ENCODE results near the gene CGB3.

Gene CGB3

DNA sequence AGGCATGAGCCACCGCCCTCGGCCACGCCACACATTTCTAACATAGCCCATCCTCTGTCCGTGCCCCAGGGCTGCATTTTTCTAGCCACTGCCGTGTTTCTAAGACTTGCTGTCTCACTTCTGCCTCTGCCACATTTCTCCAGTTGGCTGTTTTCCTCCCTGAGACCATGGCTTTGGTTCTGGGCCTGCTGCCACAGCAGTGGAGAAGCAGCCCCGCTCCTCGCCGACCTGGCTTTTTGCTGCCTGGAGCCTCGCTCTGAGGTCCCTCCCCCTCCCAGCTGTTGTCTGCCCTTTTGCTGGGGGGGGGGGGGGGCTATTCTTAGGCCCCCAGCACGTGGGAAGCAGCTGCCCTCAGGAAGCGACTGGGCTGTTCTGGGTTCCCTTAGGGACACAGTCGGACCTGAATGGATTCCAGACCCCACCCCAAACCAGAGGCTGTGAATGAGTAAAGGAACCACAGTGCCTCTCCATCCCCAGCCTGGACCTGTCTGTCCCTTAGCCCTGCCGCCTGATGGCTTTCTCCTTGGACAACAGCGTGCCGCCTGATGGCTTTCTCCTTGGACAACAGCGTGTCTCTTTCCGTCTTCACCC is 34.3 kb downstream of the CGB3 start:
- in situ Hi-C loops (cut with MboI; ENCODE audit: low sequenced_read_pairs) = no loop called here

DNA sequence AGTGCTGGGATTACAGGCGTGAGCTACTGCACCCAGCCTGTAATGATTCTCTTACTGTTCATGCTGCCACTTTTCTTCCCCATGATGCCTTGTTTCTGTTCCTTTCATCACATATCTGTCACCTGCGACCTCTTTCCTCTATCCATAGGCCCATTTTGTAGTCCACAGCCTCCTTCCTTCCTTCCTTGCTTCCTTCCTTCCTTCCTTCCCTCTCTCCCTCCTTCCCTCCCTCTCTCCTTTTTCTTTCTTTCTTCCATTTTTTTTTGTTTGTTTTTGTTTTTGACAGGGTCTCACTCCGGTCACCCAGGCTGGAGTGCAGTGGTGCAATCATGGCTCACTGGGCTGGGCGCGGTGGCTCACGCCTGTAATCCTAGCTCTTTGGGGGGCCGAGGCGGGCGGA is 35.3 kb downstream of the CGB3 start:
- in situ Hi-C loops (cut with MboI; ENCODE audit: low sequenced_read_pairs) = no loop called here

DNA sequence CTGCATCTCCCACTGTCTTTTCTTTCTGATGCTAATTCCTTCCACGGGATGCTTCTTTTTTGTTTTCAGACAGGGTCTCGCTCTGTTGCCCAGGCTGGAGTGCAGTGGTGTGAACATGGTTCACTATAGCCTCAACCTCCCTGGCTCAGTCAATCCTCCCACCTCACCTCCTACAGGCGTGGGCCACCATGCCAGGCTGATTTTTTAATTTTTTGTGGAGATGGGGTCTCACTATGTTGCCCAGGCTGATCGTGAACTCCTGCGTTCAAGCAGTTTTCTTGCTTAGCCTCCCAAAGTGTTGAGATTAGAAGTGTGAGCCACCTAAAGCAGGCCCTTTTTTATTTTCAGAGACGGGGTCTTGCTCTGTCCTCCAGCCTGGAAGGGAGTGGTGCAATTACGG is 35.8 kb downstream of the CGB3 start:
- in situ Hi-C loops (cut with MboI; ENCODE audit: low sequenced_read_pairs) = no loop called here

DNA sequence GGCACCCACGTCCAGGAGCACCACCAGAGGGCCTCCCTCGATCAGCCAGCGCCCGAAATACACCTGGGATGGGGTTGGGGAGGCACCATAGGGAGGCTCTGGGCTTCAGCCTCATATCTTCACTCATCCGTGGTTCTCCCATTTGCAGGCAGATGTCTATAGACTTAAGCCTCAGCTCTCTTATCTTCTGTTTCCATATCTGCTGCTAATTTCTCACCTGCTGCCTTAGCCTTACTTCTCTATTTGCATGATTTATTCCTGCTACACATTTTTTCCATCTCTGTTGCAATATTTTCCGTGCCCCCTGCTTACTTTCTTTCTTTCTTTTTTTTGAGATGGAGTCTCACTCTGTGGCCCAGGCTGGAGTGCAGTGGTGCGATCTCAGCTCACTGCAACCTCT is 36.8 kb downstream of the CGB3 start:
- in situ Hi-C loops (cut with MboI; ENCODE audit: low sequenced_read_pairs) = no loop called here

DNA sequence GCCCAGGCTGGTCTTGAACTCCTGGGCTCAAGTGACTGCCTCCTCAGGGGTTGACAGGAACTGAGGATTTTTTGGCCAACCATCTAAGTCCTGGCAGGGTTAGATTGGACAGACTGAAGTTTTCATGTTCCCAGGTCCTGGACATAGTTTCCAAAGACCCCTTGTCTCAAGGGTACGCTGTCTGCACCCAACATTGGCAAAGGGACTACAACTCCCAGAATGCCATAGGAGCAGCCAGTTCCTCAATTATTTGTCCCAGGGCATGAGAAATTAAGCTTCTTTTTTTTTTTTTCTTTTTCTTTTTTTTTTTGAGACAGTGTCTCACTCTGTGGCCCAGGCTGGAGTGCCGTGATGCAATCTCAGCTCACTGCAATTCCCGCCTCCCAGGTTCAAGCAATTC is 37.9 kb downstream of the CGB3 start:
- in situ Hi-C loops (cut with MboI; ENCODE audit: low sequenced_read_pairs) = no loop called here

DNA sequence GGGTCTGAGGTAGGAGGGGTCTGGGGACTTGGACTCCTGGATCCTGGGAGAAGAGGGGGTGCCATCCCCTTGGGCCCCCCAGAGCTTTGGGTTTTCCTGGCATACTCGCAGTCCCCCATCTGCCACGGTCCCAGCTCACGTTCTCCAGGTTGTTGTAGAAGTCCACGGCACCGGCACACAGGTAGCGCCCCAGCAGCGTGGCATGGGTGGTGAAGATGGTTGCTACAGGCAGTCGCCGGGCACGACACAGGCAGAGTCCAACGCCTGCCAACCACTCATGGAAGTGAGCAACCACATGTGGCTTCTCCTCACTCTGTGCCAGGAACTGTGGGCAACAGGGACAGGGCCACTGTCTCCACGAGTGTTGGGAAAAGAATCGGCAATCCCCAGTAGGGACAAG is 38.4 kb downstream of the CGB3 start:
- in situ Hi-C loops (cut with MboI; ENCODE audit: low sequenced_read_pairs) = no loop called here

DNA sequence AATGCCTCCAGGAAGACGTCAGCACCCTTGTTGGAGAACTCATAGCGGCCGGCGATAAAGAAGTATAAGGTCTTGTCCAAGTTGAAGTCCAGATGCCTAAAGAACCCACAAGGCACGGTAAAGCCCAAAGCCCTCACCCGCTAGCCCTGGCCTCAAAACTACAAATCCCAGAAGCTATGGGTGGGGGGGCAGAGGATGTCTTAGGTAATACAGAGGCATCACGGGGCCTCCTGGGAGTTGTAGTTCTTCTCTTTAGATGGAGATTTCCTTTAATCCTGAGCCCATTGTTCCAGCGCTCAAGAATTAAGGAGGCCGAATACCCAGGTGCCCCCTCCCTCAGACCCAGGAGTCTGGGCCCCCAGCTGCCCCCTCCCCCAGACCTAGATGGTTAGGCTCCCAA is 41.9 kb downstream of the CGB3 start:
- in situ Hi-C loops (cut with MboI; ENCODE audit: low sequenced_read_pairs) = no loop called here

DNA sequence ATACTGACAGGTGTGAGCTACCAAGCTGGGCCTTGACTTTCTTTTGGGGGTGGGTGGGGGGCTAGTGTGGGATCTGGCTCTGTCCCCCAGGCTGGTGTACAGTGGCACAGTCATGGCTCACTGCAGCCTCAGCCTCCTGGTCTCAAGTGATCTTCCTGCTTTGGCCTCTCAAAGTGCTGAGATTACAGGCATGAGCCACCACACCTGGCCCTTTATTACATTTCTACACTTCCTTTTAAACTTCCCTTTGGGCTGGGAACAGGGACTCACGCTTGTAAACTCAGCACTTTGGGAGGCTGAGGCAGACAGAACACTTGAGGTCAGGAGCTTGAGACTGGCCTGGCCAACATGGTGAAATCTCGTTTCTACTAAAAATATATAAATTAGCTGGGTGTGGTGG is 47.1 kb downstream of the CGB3 start:
- in situ Hi-C loops (cut with MboI; ENCODE audit: low sequenced_read_pairs) = no loop called here

DNA sequence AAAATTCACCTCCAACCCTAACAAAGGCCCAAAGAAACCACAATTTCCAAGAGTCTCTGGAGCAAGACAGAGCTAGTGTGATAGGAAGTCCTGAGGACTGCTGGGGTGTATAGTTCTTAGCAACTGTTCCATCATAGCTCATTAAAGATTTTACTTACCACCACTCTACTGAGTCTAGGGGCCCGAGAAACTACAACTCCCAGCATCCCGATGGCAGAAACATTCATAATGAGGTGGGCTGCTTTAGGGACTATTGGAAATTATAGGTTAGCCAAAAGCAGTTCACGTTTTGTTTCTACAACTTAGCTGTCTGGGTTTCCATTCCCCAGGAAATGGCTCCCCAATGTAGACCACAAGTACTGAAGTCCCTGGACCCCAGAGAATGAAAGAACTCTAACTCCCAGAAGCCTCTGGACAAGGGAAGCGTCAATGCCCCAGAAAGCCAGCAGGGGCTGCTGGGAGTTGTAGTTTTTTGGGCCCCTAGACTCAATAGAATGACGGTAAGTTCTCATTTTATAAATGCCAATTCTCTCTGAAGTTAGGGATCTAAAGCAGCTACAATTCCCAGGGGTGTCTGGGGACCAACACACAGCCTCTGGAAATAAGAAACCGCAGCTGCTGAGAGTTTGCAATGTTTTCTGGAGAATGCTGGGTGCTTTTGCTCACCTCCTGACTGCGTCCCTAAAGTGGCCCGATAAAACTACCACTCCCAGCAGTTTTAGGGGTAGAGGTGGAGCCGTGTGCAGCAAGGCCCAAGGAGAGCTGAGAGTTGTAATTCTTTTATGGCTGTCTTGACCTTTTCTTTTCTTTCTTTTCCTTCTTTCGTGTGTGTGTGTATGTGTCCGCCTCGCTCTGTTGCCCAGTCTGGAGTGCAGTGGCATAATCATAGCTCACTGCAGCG is 47.9 kb downstream of the CGB3 start:
- in situ Hi-C loops (cut with MboI; ENCODE audit: low sequenced_read_pairs) = no loop called here
